Vagina (tissue), 2 donors: ENCODE data around the gene PIAS2. TPM values are rescaled to one million over a fixed set of nuclear protein-coding genes. Genes with fewer than 3 reads are reported as not detected.
"Not testable (repeated sequence)": the region's sequence is repeated elsewhere in the genome, so short reads cannot be mapped to it uniquely, and the experiment has no call there.

Source experiments
- DNase-seq, 2 donors: peaks; one replicate each; pipeline ENCODE4 v3.0.0-alpha.2; 2017; ENCODE audit errors: extremely low spot score in 2 of 2
- H3K27ac ChIP-seq: fragments of 200-600 bp; sonication (generic); one replicate; pipeline ENCODE4 v1.5.1; 2019
- H3K27me3 ChIP-seq: fragments of 200-600 bp; sonication (generic); one replicate; pipeline ENCODE4 v1.5.1; 2019
- H3K36me3 ChIP-seq, 2 donors: fragments of 200-600 bp; sonication (generic); one replicate each; pipeline ENCODE4 v1.5.1; 2017 to 2019
- H3K4me1 ChIP-seq: fragments of 200-600 bp; sonication (generic); one replicate; pipeline ENCODE4 v1.5.1; 2019
- H3K4me3 ChIP-seq, 2 donors: fragments of 200-600 bp; sonication (generic); 1 replicate in 1 of 2; 2 replicates in 1 of 2; pipeline ENCODE4 v1.5.1; 2016 to 2019
- H3K9me3 ChIP-seq: fragments of 200-600 bp; sonication (generic); one replicate; pipeline ENCODE4 v1.5.1; 2019
- CTCF ChIP-seq, 3 experiments: fragments of 450-650 bp in 2 of 3; fragments of 200-600 bp in 1 of 3; sonication (generic) in 1 of 3; IDR thresholded peaks; one replicate each; pipeline ENCODE4 v1.5.1; 2017 to 2019; ENCODE audit warnings: antibody characterized with exemption in 3 of 3, mild to moderate bottlenecking in 2 of 3, moderate library complexity in 2 of 3
- POLR2A ChIP-seq, 2 donors: fragments of 450-650 bp; IDR thresholded peaks; one replicate each; pipeline ENCODE4 v1.6.1; 2017; ENCODE audit warnings: antibody characterized with exemption in 2 of 2, mild to moderate bottlenecking in 2 of 2, moderate library complexity in 2 of 2
- POLR2AphosphoS5 ChIP-seq, 2 donors: sonication (generic); formaldehyde crosslinking; IDR thresholded peaks; one replicate each; pipeline ENCODE4 v1.9.0; 2017; ENCODE audit warnings: antibody characterized with exemption in 2 of 2, mild to moderate bottlenecking in 2 of 2, low read depth in 1 of 2; ENCODE audit not compliant: insufficient read depth in 1 of 2
- intact Hi-C: fragments of 100-400 bp; cut with DNase I; formaldehyde crosslinking; loops from one replicate; pipeline ENCODE4 v1.15.1; 2023
- total RNA-seq: library from RNA; depleted of rRNA; stranded (reverse); fragments of >200 nt; gene quantifications from one replicate; pipeline ENCODE4 v1.2.3, GENCODE V29; 2016

Gene PIAS2
- total RNA-seq, 1 donor from 2014 or later, result 17.7 TPM

- Histone ChIP-seq H3K27ac (no peak overlapping the region), H3K36me3 (no peaks in the 10 kb centered on the region), H3K4me3 (no peak overlapping the region), H3K9me3 (no peaks in the 10 kb centered on the region), H3K4me1 (no peaks in the 10 kb centered on the region), H3K27me3 (no peaks in the 10 kb centered on the region)
- TF ChIP-seq POLR2AphosphoS5 (IDR thresholded peaks at IDR 0.05; ENCODE audit: insufficient read depth in 1 of 2, low read depth in 1 of 2), result no peak
- DNase-seq, result no peak
- intact Hi-C loops, result no loop called here
Observed at GRCh38 chr18:46810481-46811000, 106.8 kb downstream of the PIAS2 start.

GRCh38 chr18:46809145-46809544 lies 108.2 kb downstream of the PIAS2 start:
- TF ChIP-seq POLR2A (IDR thresholded peaks at IDR 0.05), result no peak
- Histone ChIP-seq H3K36me3 (no peaks in the 10 kb centered on the region), H3K4me1 (no peaks in the 10 kb centered on the region), H3K27ac (no peak overlapping the region), H3K27me3 (no peaks in the 10 kb centered on the region), H3K4me3 (no peak overlapping the region), H3K9me3 (no peaks in the 10 kb centered on the region)
- no peak for DNase-seq
- intact Hi-C loops, result no loop called here

GRCh38 chr18:46795945-46796344 lies 121.4 kb downstream of the PIAS2 start:
- intact Hi-C loops, result not testable (repeated sequence)

GRCh38 chr18:46794607-46795006 lies 122.7 kb downstream of the PIAS2 start:
- intact Hi-C loops, result no loop called here
- no peak overlapping the region for H3K4me3 ChIP-seq
- no peak overlapping the region for H3K27ac ChIP-seq
- no peaks in the 10 kb centered on the region for H3K27me3 ChIP-seq
- no peaks in the 10 kb centered on the region for H3K4me1 ChIP-seq
- no peaks in the 10 kb centered on the region for H3K9me3 ChIP-seq
- H3K36me3 ChIP-seq, result no peaks in the 10 kb centered on the region
- DNase-seq, result no peak
- no peak for TF ChIP-seq POLR2AphosphoS5 (IDR thresholded peaks at IDR 0.05; ENCODE audit: insufficient read depth in 1 of 2, low read depth in 1 of 2)
- no peak for TF ChIP-seq POLR2A (IDR thresholded peaks at IDR 0.05)
- TF ChIP-seq CTCF (IDR thresholded peaks at IDR 0.05), result no peak

More at GRCh38 chr18:46795945-46796344, 121.4 kb downstream of the PIAS2 start:
- H3K4me3 ChIP-seq, DNase-seq, H3K27me3 ChIP-seq, H3K9me3 ChIP-seq, H3K27ac ChIP-seq, H3K4me1 ChIP-seq, H3K36me3 ChIP-seq: not testable (repeated sequence)

GRCh38 chr18:46793565-46793964 lies 123.7 kb downstream of the PIAS2 start:
- H3K4me1 ChIP-seq, result no peaks in the 10 kb centered on the region
- TF ChIP-seq CTCF (IDR thresholded peaks at IDR 0.05) (no peak), POLR2AphosphoS5 (IDR thresholded peaks at IDR 0.05; ENCODE audit: insufficient read depth in 1 of 2, low read depth in 1 of 2) (no peak), POLR2A (IDR thresholded peaks at IDR 0.05) (no peak)
- intact Hi-C loops, result no loop called here

GRCh38 chr18:46789088-46789487 lies 128.2 kb downstream of the PIAS2 start:
- no peak for DNase-seq
- Histone ChIP-seq H3K4me3 (no peak overlapping the region), H3K27me3 (no peaks in the 10 kb centered on the region), H3K27ac (no peak overlapping the region), H3K9me3 (no peaks in the 10 kb centered on the region), H3K4me1 (no peaks in the 10 kb centered on the region), H3K36me3 (no peaks in the 10 kb centered on the region)
- intact Hi-C loops, result no loop called here
- no peak for TF ChIP-seq CTCF (IDR thresholded peaks at IDR 0.05)
- TF ChIP-seq POLR2A (IDR thresholded peaks at IDR 0.05), result no peak
- no peak for TF ChIP-seq POLR2AphosphoS5 (IDR thresholded peaks at IDR 0.05; ENCODE audit: insufficient read depth in 1 of 2, low read depth in 1 of 2)

More at GRCh38 chr18:46793565-46793964, 123.7 kb downstream of the PIAS2 start:
- H3K27me3 ChIP-seq, result no peaks in the 10 kb centered on the region
- no peak for DNase-seq
- H3K4me3 ChIP-seq, result no peak overlapping the region
- no peaks in the 10 kb centered on the region for H3K36me3 ChIP-seq
- no peaks in the 10 kb centered on the region for H3K9me3 ChIP-seq
- no peak overlapping the region for H3K27ac ChIP-seq
